Measurements from ENCODE around the gene TMEM255B. TPM values are rescaled to one million over a fixed set of nuclear protein-coding genes. Genes with fewer than 3 reads are reported as not detected.

Gene TMEM255B
- total and polyA plus RNA-seq, 9 of the 15 experiments (the other 6 are each of a cell fraction or from before 2014, with no cell fraction given): 0.01 to 0.75 (median 0.23) TPM

GRCh38 chr13:113787694-113788093 is 28.7 kb downstream of the TMEM255B start:
- DNase-seq (ENCODE audit: extremely low read depth in 1 of 4, low spot score in 3 of 4): no peak
- H3K79me2 ChIP-seq (ENCODE audit: control insufficient read depth, insufficient read depth, low read length): no peaks in the 10 kb centered on the region
- no peak overlapping the region for H2AFZ ChIP-seq (ENCODE audit: low read depth, low read length)
- H4K20me1 ChIP-seq (replicated peaks; ENCODE audit: control insufficient read depth, insufficient read depth, low read length): no peaks in the 10 kb centered on the region
- ChIA-PET CTCF (ENCODE audit: low intra/inter-chr PET ratio) (no interaction called here), POLR2A (interaction anchor here (0.7 kb wide), 1 partner anchor 16 kb away, joined by 3 read pairs; no protein-coding TSS in a partner anchor)
- H3K9me3 ChIP-seq (replicated peaks; ENCODE audit: control insufficient read depth, insufficient read depth, low read depth, low read length): no peaks in the 10 kb centered on the region
- no peak for FAIRE-seq
- peaks cover 22 to 75% of the 10 kb centered on the region in 2 experiments for H3K27me3 ChIP-seq (ENCODE audit: control insufficient read depth in 2 of 2, insufficient read depth in 2 of 2, low read length in 2 of 2)
- no peak overlapping the region for H3K4me3 ChIP-seq
- ATAC-seq: no peak
- H3K36me3 ChIP-seq (ENCODE audit: control insufficient read depth, insufficient read depth, low read length): no peaks in the 10 kb centered on the region
- no peak overlapping the region for H3K9ac ChIP-seq (ENCODE audit: insufficient read depth in 1 of 2, low read depth in 2 of 2, low read length in 2 of 2)
- no peak overlapping the region for H3K27ac ChIP-seq (ENCODE audit: extremely low read depth, low read depth, low read length)
- H3K4me2 ChIP-seq (ENCODE audit: insufficient read depth, low read length): no peak overlapping the region
- H3K9me1 ChIP-seq (ENCODE audit: control insufficient read depth, insufficient read depth, low read length): no peaks in the 10 kb centered on the region
- in situ Hi-C loops (cut with MboI) (no loop called here), intact Hi-C loops (cut with micrococcal nuclease) (no loop called here)
- BruUV-seq (replicated peaks): no TSS peak
- peaks cover 0 to 8% of the 10 kb centered on the region in 2 experiments; a peak in 1 of 5 replicates for H3K4me1 ChIP-seq (replicated peaks in 1 of 2; ENCODE audit: control insufficient read depth in 2 of 2, insufficient read depth in 2 of 2, low read length in 2 of 2)
- 0% methylated on average over 2 of the region's 12 CpGs for WGBS (ENCODE audit: insufficient coverage, low coverage, missing lambda C conversion rate)
- no peak for TF ChIP-seq PCBP2 (IDR thresholded peaks at IDR 0.05; ENCODE audit: low read depth, low read length, poor library complexity, severe bottlenecking)
- no peak for TF ChIP-seq ZNF79 (CRISPR knock-in tag; IDR thresholded peaks at IDR 0.05; ENCODE audit: low read depth)
- TF ChIP-seq BRD9 (IDR thresholded peaks at IDR 0.05; ENCODE audit: low read depth, partially characterized antibody): no peak
- no peak for TF ChIP-seq AFF1 (IDR thresholded peaks at IDR 0.05; ENCODE audit: low read depth in 1 of 2, partially characterized antibody in 2 of 2)
- TF ChIP-seq STAT5A (IDR thresholded peaks at IDR 0.05; ENCODE audit: borderline replicate concordance, low read length): no peak
- no peak for TF ChIP-seq FOXP4 (CRISPR knock-in tag; IDR thresholded peaks at IDR 0.05; ENCODE audit: borderline replicate concordance)
- no peak for TF ChIP-seq ZBTB7A (IDR thresholded peaks at IDR 0.05; ENCODE audit: borderline replicate concordance, control insufficient read depth, low read depth, low read length)
- TF ChIP-seq SMAD1 (IDR thresholded peaks at IDR 0.05; ENCODE audit: low read depth, low read length, partially characterized antibody): no peak
- TF ChIP-seq MXI1 (IDR thresholded peaks at IDR 0.05; ENCODE audit: low read depth, low read length): no peak
- no peak for TF ChIP-seq CHD4 (IDR thresholded peaks at IDR 0.05; ENCODE audit: insufficient read depth, insufficient replicate concordance, low read depth, low read length, poor library complexity, severe bottlenecking)
- no peak for TF ChIP-seq TOE1 (IDR thresholded peaks at IDR 0.05; ENCODE audit: borderline replicate concordance)
- no peak for TF ChIP-seq TOE1 (CRISPR knock-in tag; IDR thresholded peaks at IDR 0.05; ENCODE audit: borderline replicate concordance, low read depth)
- no peak for TF ChIP-seq CBX8 (IDR thresholded peaks at IDR 0.05; ENCODE audit: borderline replicate concordance, extremely low read depth, low read depth, low read length, poor library complexity, severe bottlenecking)
- no peak for TF ChIP-seq ILK (tag; IDR thresholded peaks at IDR 0.05; ENCODE audit: borderline replicate concordance, low read depth)
- TF ChIP-seq ZNF217 (CRISPR knock-in tag; IDR thresholded peaks at IDR 0.05): no peak
- TF ChIP-seq PRPF4 (IDR thresholded peaks at IDR 0.05; ENCODE audit: insufficient read depth, low read depth, low read length, poor library complexity, severe bottlenecking): no peak
